A549 (cell line): ENCODE results near the gene SYNJ1.

Experiments used
- CTCF ChIP-seq: fragments of >200 bp; sonication (Bioruptor Twin); formaldehyde crosslinking; IDR thresholded peaks from 3 replicates; pipeline ENCODE4 v1.5.1; 2016
- HOXB13 ChIP-seq: fragments of 250-450 bp; sonication (Bioruptor Pico); IDR thresholded peaks from 2 replicates; pipeline ENCODE4 v1.5.0; 2020; ENCODE audit warnings: low read depth, mild to moderate bottlenecking, moderate library complexity
- JUNB ChIP-seq: fragments of >200 bp; sonication (Bioruptor Twin); formaldehyde crosslinking; IDR thresholded peaks from 2 replicates; pipeline ENCODE4 v1.6.1; 2016

GRCh38 chr21:32735524-32735923 lies 7.7 kb upstream of the SYNJ1 start:
- no peak for TF ChIP-seq CTCF
- no peak for TF ChIP-seq HOXB13
- no peak for TF ChIP-seq JUNB
